Kidney epithelial cell (primary cell): Measurements from ENCODE around the gene PUS7. TPM values are rescaled to one million over a fixed set of nuclear protein-coding genes. Genes with fewer than 3 reads are reported as not detected.
A peak's percentile ranks its signal among the peaks of the same experiment; 100 is the strongest.
"Not testable (repeated sequence)": the region's sequence is repeated elsewhere in the genome, so short reads cannot be mapped to it uniquely, and the experiment has no call there.

Experiments
- DNase-seq: peaks from one replicate; pipeline ENCODE4 v3.0.0-alpha.2; 2010; ENCODE audit warnings: low read depth
- H3K27me3 ChIP-seq: 2 replicates; pipeline ENCODE4 v1.6.0; 2011; ENCODE audit warnings: low read length; ENCODE audit not compliant: control insufficient read depth, insufficient read depth
- H3K36me3 ChIP-seq: 2 replicates; pipeline ENCODE4 v1.5.1; 2011; ENCODE audit warnings: low read length; ENCODE audit not compliant: control insufficient read depth, insufficient read depth
- H3K4me3 ChIP-seq: 2 replicates; pipeline ENCODE4 v1.5.1; 2011; ENCODE audit warnings: low read depth, mild to moderate bottlenecking, control low read depth, low read length
- CTCF ChIP-seq: IDR thresholded peaks from 2 replicates; pipeline ENCODE4 v1.5.1; 2011; ENCODE audit warnings: mild to moderate bottlenecking, moderate library complexity, low read length, control low read depth, inconsistent platforms; ENCODE audit not compliant: insufficient read depth, poor library complexity, severe bottlenecking
- total RNA-seq: library from RNA; depleted of rRNA; stranded (reverse); fragments of >200 nt; gene quantifications from 2 replicates; pipeline ENCODE4 v1.2.3, GENCODE V29; 2015

The PUS7 gene
- total RNA-seq, 1 donor from 2014 or later, result 18.2 TPM

- no peak for TF ChIP-seq CTCF
- Histone ChIP-seq H3K36me3 (no peaks in the 10 kb centered on the region), H3K27me3 (no peaks in the 10 kb centered on the region), H3K4me3 (no peak overlapping the region)
- no peak for DNase-seq
Observed at GRCh38 chr7:105524840-105525239, 2.8 kb upstream of the PUS7 start.

GRCh38 chr7:105524423-105524822 lies 2.4 kb upstream of the PUS7 start:
- not testable (repeated sequence) for H3K36me3 ChIP-seq, H3K4me3 ChIP-seq, H3K27me3 ChIP-seq, DNase-seq

DNA sequence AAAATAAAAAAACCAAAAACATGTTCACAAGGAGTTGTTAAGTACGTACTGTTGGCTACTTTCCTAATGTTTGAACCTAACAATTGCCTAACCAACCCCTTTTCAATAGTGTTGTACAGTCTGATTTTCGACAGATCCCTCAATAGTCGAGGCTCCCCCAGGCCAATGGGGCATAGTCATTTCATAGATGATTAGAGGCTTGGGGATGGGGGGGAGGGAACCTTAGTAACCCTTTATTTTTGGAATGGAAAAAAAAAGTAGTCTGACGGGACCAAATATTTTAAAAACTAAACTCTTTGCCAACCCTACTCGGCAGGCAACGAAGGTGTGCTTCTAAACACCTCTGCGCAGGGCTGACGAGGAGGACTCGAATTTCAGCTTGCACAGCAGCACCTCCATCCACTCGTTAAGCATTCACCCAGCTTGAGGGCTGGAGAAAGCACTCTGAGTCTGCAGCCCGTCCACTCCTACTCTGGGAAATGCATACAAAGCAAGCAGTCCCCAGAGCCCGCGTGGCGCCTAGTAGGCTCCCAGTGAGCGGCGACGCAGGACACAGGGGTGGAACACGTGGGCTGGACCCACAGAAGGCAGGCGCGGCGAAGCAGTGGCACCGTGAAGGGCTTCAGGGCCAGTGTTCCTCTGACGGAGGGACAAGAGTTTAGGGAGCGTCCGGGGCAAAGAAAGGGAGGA lies 899 bp downstream of the PUS7 start:
- Histone ChIP-seq H3K4me3 (peak overlapping the region; percentile 71), H3K36me3 (peaks cover 1% of the 10 kb centered on the region), H3K27me3 (no peaks in the 10 kb centered on the region)
- DNase-seq, result no peak
- TF ChIP-seq CTCF, result no peak

GRCh38 chr7:105520620-105521019 lies 1.5 kb downstream of the PUS7 start:
- not testable (repeated sequence) for DNase-seq, H3K27me3 ChIP-seq, H3K4me3 ChIP-seq, H3K36me3 ChIP-seq

DNA sequence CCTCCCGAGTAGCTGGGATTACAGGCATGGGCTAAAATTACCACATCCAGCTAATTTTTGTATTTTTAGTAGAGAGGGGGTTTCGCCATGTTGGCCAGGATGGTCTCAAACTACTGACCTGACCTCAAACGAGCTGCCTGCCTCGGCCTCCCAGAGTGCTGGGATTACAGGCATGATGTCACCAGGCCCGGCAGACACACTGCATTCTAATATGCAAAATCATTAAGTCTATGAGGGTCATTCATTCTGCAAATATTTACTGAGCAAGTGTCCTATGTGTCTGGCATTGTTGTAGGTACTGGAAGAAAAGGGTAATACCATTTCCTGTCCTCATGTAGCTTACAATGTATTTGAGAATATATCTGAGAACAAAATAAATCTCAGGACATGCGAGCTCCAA lies 2.7 kb downstream of the PUS7 start:
- H3K27me3 ChIP-seq, result no peaks in the 10 kb centered on the region
- no peak for DNase-seq
- no peak overlapping the region for H3K4me3 ChIP-seq
- H3K36me3 ChIP-seq, result peaks cover 1% of the 10 kb centered on the region
- TF ChIP-seq CTCF, result no peak

DNA sequence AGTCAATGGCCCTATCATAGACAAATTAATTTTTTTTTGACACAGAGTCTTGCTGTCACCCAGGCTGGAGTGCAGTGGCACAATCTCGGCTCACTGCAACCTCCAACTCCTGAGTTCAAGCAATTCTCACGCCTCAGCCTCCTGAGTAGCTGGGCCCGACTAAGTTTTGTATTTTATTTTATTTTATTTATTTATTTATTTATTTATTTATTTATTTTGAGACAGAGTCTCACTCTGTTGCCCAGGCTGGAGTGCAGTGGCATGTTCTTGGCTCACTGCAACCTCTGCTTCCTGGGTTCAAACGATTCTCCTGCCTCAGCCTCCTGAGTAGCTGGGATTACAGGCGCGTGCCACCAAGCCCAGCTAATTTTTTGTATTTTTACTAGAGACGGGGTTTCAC lies 6.5 kb downstream of the PUS7 start:
- DNase-seq, H3K36me3 ChIP-seq, H3K27me3 ChIP-seq, H3K4me3 ChIP-seq: not testable (repeated sequence)

DNA sequence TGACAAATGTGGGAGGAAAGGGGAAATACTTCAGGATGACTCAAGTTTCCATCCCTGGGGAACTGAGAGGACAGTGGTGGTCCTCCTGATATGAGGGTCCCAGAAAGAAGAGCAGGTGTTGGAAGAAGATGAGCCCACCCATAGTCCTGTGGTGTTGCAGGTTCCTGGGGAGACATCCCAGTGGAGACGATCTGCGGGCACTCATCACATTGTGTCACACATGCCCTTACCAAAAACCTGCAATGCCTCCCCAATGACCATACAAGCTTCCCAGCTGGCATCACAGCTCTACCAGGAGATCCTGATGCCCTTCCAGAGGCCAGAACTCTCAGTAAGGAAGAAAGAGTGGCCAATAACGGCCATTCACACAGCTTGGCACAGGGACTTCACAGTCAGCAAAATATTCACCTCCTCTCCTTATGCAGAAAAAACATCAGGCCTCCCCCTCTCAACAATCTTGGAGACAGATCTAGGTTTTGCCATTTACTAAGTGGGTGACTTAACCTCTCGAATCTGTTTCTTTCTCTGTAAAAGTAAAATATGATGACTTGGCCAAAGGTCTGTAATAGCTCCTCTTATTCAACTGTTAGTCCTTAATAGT lies 9.0 kb downstream of the PUS7 start:
- Histone ChIP-seq H3K36me3 (no peaks in the 10 kb centered on the region), H3K4me3 (no peak overlapping the region), H3K27me3 (no peaks in the 10 kb centered on the region)
- TF ChIP-seq CTCF, result no peak
- DNase-seq, result no peak
